HG03045 (cell line): ENCODE data around the gene CMC1.
"Not testable (repeated sequence)": the region's sequence is repeated elsewhere in the genome, so short reads cannot be mapped to it uniquely, and the experiment has no call there.

ENCODE experiments used
- ATAC-seq: cut with Tn5 transposase; IDR thresholded peaks from one replicate; pipeline ENCODE4 v1.9.1; 2021; ENCODE audit warnings: mild to moderate bottlenecking, moderate library complexity; ENCODE audit not compliant: unreplicated experiment

The CMC1 gene

GRCh38 chr3:28243424-28244106 lies 2.1 kb downstream of the CMC1 start:
- ATAC-seq, result no peak

DNA sequence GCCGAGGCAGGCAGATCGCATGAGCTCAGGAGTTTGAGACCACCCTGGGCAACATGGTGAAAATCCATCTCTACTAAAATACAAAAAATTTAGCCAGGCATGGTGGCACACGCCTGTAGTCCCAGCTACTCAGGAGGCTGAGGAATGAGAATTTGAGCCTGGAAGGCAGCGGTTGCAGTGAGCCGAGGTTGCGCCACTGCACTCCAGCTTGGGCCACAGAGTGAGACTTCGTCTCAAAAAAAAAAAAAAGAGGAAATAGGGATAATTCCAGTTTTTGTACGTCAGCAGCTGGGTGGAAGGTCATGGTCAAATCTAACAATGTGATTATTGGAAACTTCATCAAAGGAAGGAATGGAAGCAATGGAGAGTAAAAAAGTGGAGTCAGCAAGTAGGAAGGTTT lies 3.1 kb downstream of the CMC1 start:
- ATAC-seq, result no peak

DNA sequence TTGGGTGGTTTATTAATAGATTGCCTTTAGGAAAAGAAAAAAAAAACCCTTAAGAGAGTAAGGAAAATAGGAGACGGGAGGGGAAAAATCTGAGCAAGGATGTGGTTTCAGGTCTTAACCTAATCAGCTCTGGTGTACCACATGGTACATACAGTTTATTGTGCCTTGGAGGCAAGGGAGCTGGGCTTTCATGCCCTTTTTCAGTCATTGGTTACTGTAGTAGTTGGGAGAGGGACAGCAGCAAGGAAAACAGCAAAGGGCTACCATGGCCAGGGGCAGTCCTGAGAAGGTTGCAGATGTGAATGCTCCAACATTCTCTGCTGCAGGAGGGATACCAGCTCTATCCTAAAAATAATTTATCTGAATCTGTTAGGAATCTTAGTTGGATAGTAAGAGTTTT lies 5.9 kb downstream of the CMC1 start:
- ATAC-seq, result no peak

GRCh38 chr3:28250999-28251398 lies 9.6 kb downstream of the CMC1 start:
- ATAC-seq, result no peak

DNA sequence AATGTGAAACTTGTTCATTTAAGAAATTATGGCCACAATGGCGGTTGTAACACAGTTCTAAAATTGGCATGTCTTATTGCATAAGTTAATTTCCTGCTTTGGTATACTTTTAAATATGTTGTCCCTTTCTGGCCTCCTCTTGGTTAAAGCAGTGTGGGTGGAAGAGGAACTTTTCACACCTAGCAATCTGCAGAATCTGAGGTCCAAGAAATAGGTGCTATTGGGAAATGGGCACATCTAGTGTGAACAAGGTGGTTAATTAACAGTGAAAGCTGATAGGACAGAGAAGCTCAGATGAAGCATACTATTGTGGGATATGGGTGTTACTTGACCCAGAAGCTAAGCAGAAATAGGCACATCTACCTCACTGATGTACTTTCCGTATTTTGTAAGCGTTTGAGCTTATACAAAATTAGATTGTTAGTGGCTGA lies 10.6 kb downstream of the CMC1 start:
- no peak for ATAC-seq

- ATAC-seq, result no peak
Observed at GRCh38 chr3:28253040-28253715, 11.8 kb downstream of the CMC1 start.

DNA sequence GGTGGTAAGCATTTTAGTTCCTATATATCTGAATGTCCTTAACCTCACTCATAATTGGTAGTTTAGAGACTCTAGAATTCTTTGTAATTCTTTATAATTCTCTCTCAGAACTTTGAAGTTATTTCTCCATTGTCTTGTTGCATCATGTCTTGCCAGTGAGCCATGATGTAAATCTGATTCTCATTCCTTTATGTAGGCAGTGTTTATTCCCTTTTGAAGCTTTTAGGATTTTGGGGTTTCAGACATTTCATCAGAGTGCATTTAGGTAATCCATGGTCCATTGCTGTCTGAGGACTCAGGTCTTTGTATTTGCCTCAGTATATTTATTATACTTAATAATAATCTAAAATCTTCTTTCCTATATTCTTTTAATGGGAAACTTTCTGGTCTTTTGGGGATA lies 20.6 kb downstream of the CMC1 start:
- ATAC-seq, result no peak

GRCh38 chr3:28265641-28266040 lies 24.2 kb downstream of the CMC1 start:
- ATAC-seq, result no peak

- ATAC-seq, result no peak
Observed at GRCh38 chr3:28267984-28268849, 26.8 kb downstream of the CMC1 start.

- ATAC-seq, result no peak
Observed at GRCh38 chr3:28268989-28269388, 27.6 kb downstream of the CMC1 start.

DNA sequence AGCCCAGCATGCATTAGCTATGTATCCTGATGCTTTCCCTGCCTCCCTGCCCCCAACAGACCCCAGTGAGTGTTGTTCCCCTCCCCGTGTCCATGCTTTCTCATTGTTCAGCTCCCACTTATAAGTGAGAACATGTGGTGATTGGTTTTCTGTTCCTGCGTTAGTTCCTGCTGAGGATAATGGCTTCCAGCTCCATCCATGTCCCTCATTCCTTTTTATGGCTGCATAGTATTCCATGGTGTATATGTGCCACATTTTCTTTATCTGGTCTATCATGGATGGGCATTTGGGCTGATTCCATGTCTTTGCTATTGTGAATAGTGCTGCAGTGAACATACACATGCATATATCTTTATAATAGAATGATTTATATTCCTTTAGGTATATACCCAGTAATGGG lies 28.5 kb downstream of the CMC1 start:
- not testable (repeated sequence) for ATAC-seq

DNA sequence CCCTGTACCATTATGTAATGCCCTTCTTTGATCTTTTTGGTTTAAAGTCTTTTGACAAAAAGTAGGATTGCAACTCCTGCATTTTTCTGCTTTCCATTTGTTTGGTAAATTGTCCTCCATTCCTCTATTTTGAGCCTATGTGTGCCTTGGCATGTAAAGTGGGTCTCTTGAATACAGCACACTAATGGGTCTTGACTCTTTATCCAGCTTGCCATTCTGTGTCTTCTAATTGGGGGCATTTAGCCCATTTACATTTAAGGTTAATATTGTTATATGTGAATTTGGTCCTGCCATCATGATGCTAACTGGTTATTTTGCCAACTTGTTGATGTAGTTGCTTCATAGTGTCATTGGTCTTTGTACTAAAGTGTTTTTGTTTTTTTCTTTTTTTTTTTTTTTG lies 32.4 kb downstream of the CMC1 start:
- no peak for ATAC-seq

DNA sequence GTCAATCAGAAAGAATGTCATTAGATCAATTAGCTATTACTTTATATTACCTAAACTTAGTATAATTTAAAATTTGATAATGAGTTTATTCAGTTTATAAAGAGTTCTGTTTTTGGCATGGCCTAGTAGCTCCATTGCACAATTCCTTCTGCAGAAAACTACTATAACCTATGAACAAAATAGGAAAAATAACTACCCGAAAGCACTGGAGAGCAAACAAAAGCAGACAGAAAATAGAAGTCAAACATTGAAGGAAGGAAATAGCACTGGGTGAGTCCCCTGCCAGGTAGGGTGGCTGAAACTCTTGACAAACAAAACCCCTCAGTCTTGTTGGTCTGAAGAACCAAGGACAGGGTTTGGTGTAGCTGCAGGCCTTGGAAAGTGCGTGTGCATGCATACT lies 37.5 kb downstream of the CMC1 start:
- no peak for ATAC-seq

GRCh38 chr3:28279770-28280169 lies 38.4 kb downstream of the CMC1 start:
- no peak for ATAC-seq

GRCh38 chr3:28280781-28281180 lies 39.4 kb downstream of the CMC1 start:
- no peak for ATAC-seq

GRCh38 chr3:28286595-28286994 lies 45.2 kb downstream of the CMC1 start:
- peak; percentile 83 for ATAC-seq

GRCh38 chr3:28287046-28287445 lies 45.6 kb downstream of the CMC1 start:
- ATAC-seq, result no peak

DNA sequence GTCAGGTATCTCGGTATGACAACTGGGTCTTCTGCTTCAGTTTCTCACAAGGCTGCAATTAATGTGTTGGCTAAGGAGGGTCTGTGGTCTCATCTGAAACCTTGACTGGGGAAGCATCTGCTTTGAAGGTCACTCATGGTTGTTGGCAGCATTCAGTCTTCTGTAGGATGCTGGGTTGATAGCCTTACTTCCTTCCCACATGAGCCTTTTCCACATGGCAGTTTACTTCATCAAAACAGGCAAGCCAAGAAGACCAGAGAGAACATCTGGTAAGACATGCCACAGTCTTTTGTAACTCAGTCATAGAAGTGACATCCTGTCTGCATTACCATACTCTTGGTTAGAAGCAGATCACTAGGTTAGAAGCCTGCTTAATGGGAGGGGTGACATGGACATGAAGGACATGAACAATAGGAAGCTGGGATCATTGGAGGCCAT lies 49.5 kb downstream of the CMC1 start:
- no peak for ATAC-seq

GRCh38 chr3:28291577-28291976 lies 50.2 kb downstream of the CMC1 start:
- ATAC-seq, result no peak

DNA sequence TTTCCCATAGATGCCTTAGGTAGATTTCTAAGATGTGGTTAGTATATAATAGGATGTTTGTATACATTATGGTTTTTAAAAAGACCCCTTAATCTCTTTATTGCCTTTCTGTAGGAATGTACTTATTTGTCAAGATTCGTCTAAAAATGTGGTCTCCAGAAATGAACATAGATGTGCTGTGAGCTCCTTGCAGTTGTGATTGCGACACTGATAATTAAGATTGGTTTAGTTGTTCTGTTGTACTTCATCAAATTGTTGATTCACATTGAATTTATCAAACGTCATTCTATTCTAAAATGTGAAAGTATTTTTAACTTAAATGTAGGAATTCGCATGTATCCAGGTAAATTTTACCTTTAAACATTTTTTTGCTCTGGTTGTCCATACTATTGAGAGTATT lies 51.2 kb downstream of the CMC1 start:
- no peak for ATAC-seq

DNA sequence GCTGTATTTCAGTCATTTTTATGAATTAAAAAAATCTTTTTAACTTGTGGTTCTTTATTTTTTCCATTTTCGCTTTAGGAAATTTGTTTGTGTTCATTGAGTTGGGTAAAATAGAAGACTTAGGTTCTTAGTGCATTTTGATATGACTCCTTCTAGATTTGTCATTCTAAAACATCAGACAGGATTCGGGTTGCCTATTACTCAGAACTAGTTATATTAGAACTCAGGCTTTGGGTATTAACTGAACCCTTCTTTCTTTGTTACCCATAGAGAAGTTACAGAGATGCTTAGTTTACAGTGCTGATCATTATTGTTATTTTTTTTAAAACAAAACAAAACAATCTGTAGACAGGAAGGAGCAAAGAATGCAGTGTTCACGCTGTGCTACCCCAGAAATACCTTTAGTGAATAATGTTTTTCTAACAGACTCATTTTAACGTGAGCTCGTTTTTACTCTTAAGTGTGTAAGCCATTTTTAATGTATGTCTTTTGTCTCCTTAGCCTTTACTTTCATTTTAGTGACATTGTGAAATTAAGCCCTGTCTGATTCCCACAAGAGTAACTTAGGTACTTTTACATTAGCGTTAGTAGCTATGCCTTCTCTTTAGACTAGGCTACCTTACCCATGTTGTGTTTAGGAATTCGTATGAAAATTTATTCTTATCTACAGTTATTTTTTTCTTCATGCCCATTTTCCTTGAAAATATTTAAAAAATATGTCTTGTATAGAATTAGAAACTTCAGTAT lies 53.4 kb downstream of the CMC1 start:
- no peak for ATAC-seq
